Nephron progenitor cell (in vitro differentiated cells): ENCODE data around the gene SAP25.
A peak's percentile ranks its signal among the peaks of the same experiment; 100 is the strongest.

ENCODE experiments used
- DNase-seq: peaks from one replicate; pipeline ENCODE4 v3.0.0; 2021
- H3K27ac Mint-ChIP-seq: 2 replicates; pipeline ENCODE4 v1.8.0; 2021; ENCODE audit warnings: mild to moderate bottlenecking, moderate library complexity, mixed read lengths
- H3K27me3 Mint-ChIP-seq: 2 replicates; pipeline ENCODE4 v1.8.0; 2021; ENCODE audit warnings: mild to moderate bottlenecking, low read depth, mixed read lengths; ENCODE audit not compliant: poor library complexity
- H3K36me3 Mint-ChIP-seq: 2 replicates; pipeline ENCODE4 v1.8.0; 2021; ENCODE audit warnings: low read depth, mixed read lengths
- H3K4me1 Mint-ChIP-seq: 2 replicates; pipeline ENCODE4 v1.8.0; 2021; ENCODE audit warnings: mixed read lengths
- H3K4me3 Mint-ChIP-seq: 2 replicates; pipeline ENCODE4 v1.8.0; 2021; ENCODE audit warnings: mild to moderate bottlenecking, moderate library complexity, mixed read lengths
- H3K9me3 Mint-ChIP-seq: 2 replicates; pipeline ENCODE4 v1.8.0; 2021; ENCODE audit warnings: mild to moderate bottlenecking, moderate library complexity, mixed read lengths
- TF ChIP-seq, protein P1 (sequence below): fragments of 200-600 bp; sonication (generic); IDR thresholded peaks from 2 replicates; pipeline ENCODE4 v1.5.0; 2021; ENCODE audit warnings: antibody characterized with exemption

The SAP25 gene

DNA sequence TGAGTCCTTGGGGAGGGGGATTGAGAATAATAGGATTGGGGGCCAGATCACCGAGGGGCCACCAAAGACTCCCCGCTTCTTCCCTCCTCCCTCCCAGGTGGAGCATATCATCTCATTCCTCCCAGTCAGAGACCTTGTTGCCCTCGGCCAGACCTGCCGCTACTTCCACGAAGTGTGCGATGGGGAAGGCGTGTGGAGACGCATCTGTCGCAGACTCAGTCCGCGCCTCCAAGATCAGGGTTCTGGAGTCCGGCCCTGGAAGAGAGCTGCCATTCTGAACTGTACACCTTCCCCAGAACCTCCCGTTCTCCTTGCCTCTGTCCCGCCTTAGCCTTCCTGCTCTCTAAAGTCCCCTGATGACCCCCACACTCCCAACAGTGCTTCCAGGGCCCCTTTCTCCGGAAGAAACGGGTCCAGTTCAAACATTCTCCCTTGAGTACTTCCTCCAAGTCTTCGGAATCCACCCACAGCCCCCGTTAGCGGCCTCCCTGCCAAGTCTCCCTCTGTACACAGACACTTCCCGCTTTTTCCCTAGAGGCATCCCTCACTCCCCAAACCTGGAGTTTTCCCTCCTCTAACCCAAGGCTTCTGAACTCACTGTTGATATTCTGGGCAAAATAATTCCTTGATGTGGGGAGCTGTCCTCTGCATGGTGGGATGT is 16.5 kb upstream of the SAP25 start:
- Mint-ChIP-seq H3K4me3 (peak overlapping the region; percentile 49), H3K4me1 (peaks cover 69% of the 10 kb centered on the region), H3K27me3 (peaks cover 3% of the 10 kb centered on the region), H3K27ac (peak overlapping the region; percentile 98), H3K36me3 (peaks cover 17% of the 10 kb centered on the region), H3K9me3 (peaks cover 10% of the 10 kb centered on the region)
- DNase-seq: no peak
- TF ChIP-seq, protein P1, sequence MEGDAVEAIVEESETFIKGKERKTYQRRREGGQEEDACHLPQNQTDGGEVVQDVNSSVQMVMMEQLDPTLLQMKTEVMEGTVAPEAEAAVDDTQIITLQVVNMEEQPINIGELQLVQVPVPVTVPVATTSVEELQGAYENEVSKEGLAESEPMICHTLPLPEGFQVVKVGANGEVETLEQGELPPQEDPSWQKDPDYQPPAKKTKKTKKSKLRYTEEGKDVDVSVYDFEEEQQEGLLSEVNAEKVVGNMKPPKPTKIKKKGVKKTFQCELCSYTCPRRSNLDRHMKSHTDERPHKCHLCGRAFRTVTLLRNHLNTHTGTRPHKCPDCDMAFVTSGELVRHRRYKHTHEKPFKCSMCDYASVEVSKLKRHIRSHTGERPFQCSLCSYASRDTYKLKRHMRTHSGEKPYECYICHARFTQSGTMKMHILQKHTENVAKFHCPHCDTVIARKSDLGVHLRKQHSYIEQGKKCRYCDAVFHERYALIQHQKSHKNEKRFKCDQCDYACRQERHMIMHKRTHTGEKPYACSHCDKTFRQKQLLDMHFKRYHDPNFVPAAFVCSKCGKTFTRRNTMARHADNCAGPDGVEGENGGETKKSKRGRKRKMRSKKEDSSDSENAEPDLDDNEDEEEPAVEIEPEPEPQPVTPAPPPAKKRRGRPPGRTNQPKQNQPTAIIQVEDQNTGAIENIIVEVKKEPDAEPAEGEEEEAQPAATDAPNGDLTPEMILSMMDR: no peak

- Mint-ChIP-seq H3K27ac (peak overlapping the region; percentile 97), H3K9me3 (peaks cover 10% of the 10 kb centered on the region), H3K4me3 (peak overlapping the region; percentile 49), H3K36me3 (peaks cover 17% of the 10 kb centered on the region), H3K4me1 (peaks cover 74% of the 10 kb centered on the region), H3K27me3 (no peaks in the 10 kb centered on the region)
- TF ChIP-seq, protein P1: no peak
- DNase-seq: peak; percentile 33
These were observed 15.7 kb upstream of the SAP25 start for GRCh38 chr7:100589341-100589947.

GRCh38 chr7:100588438-100588837 is 14.7 kb upstream of the SAP25 start:
- H3K4me1 Mint-ChIP-seq: peaks cover 76% of the 10 kb centered on the region
- peaks cover 4% of the 10 kb centered on the region for H3K9me3 Mint-ChIP-seq
- H3K27ac Mint-ChIP-seq: peak overlapping the region; percentile 77
- no peaks in the 10 kb centered on the region for H3K27me3 Mint-ChIP-seq
- TF ChIP-seq, protein P1: no peak
- peak overlapping the region; percentile 77 for H3K4me3 Mint-ChIP-seq
- no peak for DNase-seq
- H3K36me3 Mint-ChIP-seq: peaks cover 9% of the 10 kb centered on the region

GRCh38 chr7:100586266-100587025 is 12.7 kb upstream of the SAP25 start, which contains the start of gene FBXO24:
FBXO24 (plus strand) TSS chr7:100586328; CDS start chr7:100586626, 298 bp downstream.
- H3K36me3 Mint-ChIP-seq: no peaks in the 10 kb centered on the region
- DNase-seq: peak; percentile 98
- peak within 1 kb of the TSS; percentile 99 for H3K27ac Mint-ChIP-seq
- H3K9me3 Mint-ChIP-seq: no peaks in the 10 kb centered on the region
- TF ChIP-seq, protein P1: no peak
- H3K4me1 Mint-ChIP-seq: peaks cover 75% of the 10 kb centered on the region
- H3K27me3 Mint-ChIP-seq: no peaks in the 10 kb centered on the region
- H3K4me3 Mint-ChIP-seq: peak within 1 kb of the TSS; percentile 100

GRCh38 chr7:100585511-100586265 is 12.0 kb upstream of the SAP25 start, which contains the start of gene LRCH4:
LRCH4 (minus strand) TSS chr7:100586129; CDS start chr7:100586100, 29 bp downstream.
- Mint-ChIP-seq H3K27ac (peak within 1 kb of the TSS; percentile 99), H3K9me3 (no peaks in the 10 kb centered on the region), H3K36me3 (no peaks in the 10 kb centered on the region), H3K4me3 (peak within 1 kb of the TSS; percentile 100), H3K27me3 (no peaks in the 10 kb centered on the region), H3K4me1 (peaks cover 67% of the 10 kb centered on the region)
- TF ChIP-seq, protein P1: no peak
- DNase-seq: no peak
